COLO668 (cell line): ENCODE measurements around the gene IPO7.

Experiments
- DNase-seq: peaks from one replicate; lab custom pipeline; 2025; ENCODE audit not compliant: unreplicated experiment; lab: John Stamatoyannopoulos, UW

The IPO7 gene

GRCh38 chr11:9489080-9489765, 104.8 kb downstream of the IPO7 start:
- DNase-seq: no peak

DNA sequence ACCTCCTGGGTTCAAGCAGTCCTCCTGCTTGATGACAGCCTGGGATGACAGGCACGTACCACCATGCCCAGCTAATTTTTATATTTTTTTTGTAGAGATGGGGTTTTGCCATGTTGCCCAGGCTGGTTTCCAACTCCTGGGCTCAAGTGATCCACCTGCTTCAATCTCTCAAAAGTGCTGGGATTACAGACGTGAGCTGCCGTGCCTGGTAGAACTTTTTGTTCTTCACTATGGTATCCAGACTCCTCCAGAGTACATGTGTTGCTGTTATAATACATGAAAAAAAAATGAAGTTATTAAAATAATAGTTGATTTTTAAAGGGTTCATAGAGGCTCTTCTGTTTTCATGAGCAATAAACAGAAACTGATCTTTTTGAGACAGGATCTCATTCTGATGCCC, 105.9 kb downstream of the IPO7 start:
- DNase-seq: no peak

- no peak for DNase-seq
These were observed 109.0 kb downstream of the IPO7 start for GRCh38 chr11:9493492-9493891.

DNA sequence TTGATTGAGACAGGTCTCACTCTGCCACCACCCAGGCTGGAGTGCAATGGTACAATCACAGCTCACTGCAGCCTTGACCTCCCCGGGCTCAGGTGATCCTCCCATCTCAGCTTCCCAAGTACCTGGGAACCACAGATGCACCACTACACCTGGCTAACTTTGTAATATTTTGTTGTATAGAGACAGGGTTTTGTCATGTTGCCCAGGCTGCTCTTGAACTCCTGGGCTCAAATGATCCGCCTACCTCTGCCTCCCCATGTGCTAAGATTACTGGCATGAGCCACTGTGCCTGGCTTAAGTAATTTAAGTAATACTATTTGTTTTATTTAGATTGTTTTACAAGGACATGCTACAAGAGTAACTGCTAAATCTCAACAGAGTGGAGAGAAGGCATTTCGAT, 109.9 kb downstream of the IPO7 start:
- no peak for DNase-seq

- DNase-seq: no peak
These were observed 111.5 kb downstream of the IPO7 start for GRCh38 chr11:9495803-9496514.
